HL-60 (cell line): ENCODE data around the gene CNTRL.
"Not testable (repeated sequence)": the region's sequence is repeated elsewhere in the genome, so short reads cannot be mapped to it uniquely, and the experiment has no call there.

ENCODE experiments used
- CTCF ChIP-seq: IDR thresholded peaks from one replicate; pipeline ENCODE4 v1.5.1; 2011; ENCODE audit warnings: low read length, control low read depth, inconsistent platforms; ENCODE audit not compliant: insufficient read depth
- POLR2AphosphoS5 ChIP-seq: IDR thresholded peaks from 2 replicates; pipeline ENCODE4 v1.6.1; 2012; ENCODE audit warnings: low read depth
- REST ChIP-seq: IDR thresholded peaks from 2 replicates; pipeline ENCODE4 v1.6.1; 2012; ENCODE audit warnings: low read depth; ENCODE audit not compliant: insufficient replicate concordance

- not testable (repeated sequence) for TF ChIP-seq CTCF, REST, POLR2AphosphoS5
These were observed 29.3 kb downstream of the CNTRL start for GRCh38 chr9:121104054-121104453.
